Panc1 (cell line): Measurements from ENCODE around the gene RAP1GAP. TPM values are rescaled to one million over a fixed set of nuclear protein-coding genes. Genes with fewer than 3 reads are reported as not detected.
"Not testable (repeated sequence)": the region's sequence is repeated elsewhere in the genome, so short reads cannot be mapped to it uniquely, and the experiment has no call there.

Experiments used
- ATAC-seq: fragments of 200-7000 bp; cut with Tn5 transposase; 2 replicates; pipeline ENCODE4 v1.9.1; 2020; ENCODE audit warnings: mild to moderate bottlenecking, moderate library complexity
- BruUV-seq: library from RNA; stranded (reverse); fragments of 400-500 nt; replicated peaks from 2 replicates; lab custom pipeline; 2021; lab: Mats Ljungman, UMichigan
- CTCF ChIA-PET: fragments of 300-600 bp; sonication (Branson Sonifier 250); formaldehyde crosslinking; loops from one replicate; lab custom pipeline; 2022; ENCODE audit warnings: antibody characterized with exemption; lab: Charles Lee
- POLR2A ChIA-PET: fragments of 300-600 bp; sonication (Branson Sonifier 250); formaldehyde crosslinking; loops from one replicate; lab custom pipeline; 2022; ENCODE audit warnings: antibody characterized with exemption; lab: Charles Lee
- DNase-seq: peaks from one replicate; pipeline ENCODE4 v3.0.0-alpha.2; 2010; ENCODE audit warnings: low read depth, low spot score
- H3K27ac ChIP-seq: 2 replicates; pipeline ENCODE4 v1.5.1; 2011; ENCODE audit warnings: mild to moderate bottlenecking, low read length, inconsistent platforms
- H3K27me3 ChIP-seq: fragments of 200-500 bp; sonication (Bioruptor generic); 2 replicates; pipeline ENCODE4 v1.6.0; 2014; ENCODE audit warnings: low read length, inconsistent platforms; ENCODE audit not compliant: control insufficient read depth, insufficient read depth
- H3K36me3 ChIP-seq: fragments of 200-500 bp; sonication (Bioruptor generic); 2 replicates; pipeline ENCODE4 v1.5.1; 2014; ENCODE audit warnings: inconsistent platforms, mild to moderate bottlenecking, low read length, moderate library complexity; ENCODE audit not compliant: control insufficient read depth, insufficient read depth
- H3K4me1 ChIP-seq: 2 replicates; pipeline ENCODE4 v1.5.1; 2011; ENCODE audit warnings: inconsistent platforms, mild to moderate bottlenecking, low read length, moderate library complexity; ENCODE audit not compliant: control insufficient read depth, insufficient read depth
- H3K4me3 ChIP-seq, 2 experiments: 2 replicates each; pipeline ENCODE4 v1.5.1; 2011 to 2012; ENCODE audit warnings: low read depth in 2 of 2, low read length in 2 of 2, mild to moderate bottlenecking in 2 of 2, inconsistent platforms in 1 of 2, moderate library complexity in 1 of 2
- H3K9me3 ChIP-seq: fragments of 200-500 bp; sonication (Bioruptor generic); 2 replicates; pipeline ENCODE4 v1.5.1; 2014; ENCODE audit warnings: low read depth, mild to moderate bottlenecking, inconsistent platforms, low read length, moderate library complexity; ENCODE audit not compliant: control insufficient read depth, insufficient read depth
- CTCF ChIP-seq: fragments of 450-650 bp; IDR thresholded peaks from 2 replicates; pipeline ENCODE4 v1.5.1; 2017; ENCODE audit warnings: mild to moderate bottlenecking
- POLR2AphosphoS5 ChIP-seq: IDR thresholded peaks from 2 replicates; pipeline ENCODE4 v1.6.1; 2012; ENCODE audit warnings: mild to moderate bottlenecking, low read depth, low read length, moderate library complexity
- REST ChIP-seq, 2 experiments: IDR thresholded peaks; 2 replicates each; pipeline ENCODE4 v1.6.1; 2011 to 2012; ENCODE audit warnings: low read depth in 2 of 2, control low read depth in 1 of 2, low read length in 1 of 2, mild to moderate bottlenecking in 1 of 2, moderate library complexity in 1 of 2; ENCODE audit not compliant: insufficient read depth in 1 of 2
- SIN3A ChIP-seq: IDR thresholded peaks from 2 replicates; pipeline ENCODE4 v1.6.1; 2012; ENCODE audit warnings: low read depth, mild to moderate bottlenecking, low read length, moderate library complexity, borderline replicate concordance; ENCODE audit not compliant: insufficient read depth
- TCF7L2 ChIP-seq: IDR thresholded peaks from 2 replicates; pipeline ENCODE4 v1.6.1; 2011; ENCODE audit warnings: mild to moderate bottlenecking, low read depth, low read length, inconsistent platforms
- in situ Hi-C: cut with HindIII; loops from 2 replicates; pipeline ENCODE4 v1.10.0; 2016; ENCODE audit warnings: low sequenced_read_pairs, low pct_unique_long_range_greater_than_20kb
- intact Hi-C: fragments of 100-400 bp; cut with micrococcal nuclease; formaldehyde crosslinking; loops from one replicate; pipeline ENCODE4 v1.10.0; 2022; ENCODE audit not compliant: unreplicated experiment
- total RNA-seq: library from RNA; stranded (reverse); gene quantifications from one replicate; pipeline ENCODE4 v1.2.1, GENCODE V29; 2021; ENCODE audit not compliant: unreplicated experiment

The RAP1GAP gene
- total RNA-seq, 1 experiment from 2014 or later, result 4.6 TPM

- Histone ChIP-seq H3K4me3 (no peak overlapping the region), H3K9me3 (no peaks in the 10 kb centered on the region), H3K36me3 (no peaks in the 10 kb centered on the region), H3K27me3 (no peaks in the 10 kb centered on the region), H3K27ac (no peak overlapping the region), H3K4me1 (no peaks in the 10 kb centered on the region; the same call in 1 of the 2 replicates)
- intact Hi-C loops, result no loop called here
- in situ Hi-C loops, result no loop called here
- TF ChIP-seq REST (IDR thresholded peaks at IDR 0.05; ENCODE audit: insufficient read depth in 1 of 2, low read depth in 2 of 2, low read length in 1 of 2) (no peak), CTCF (no peak), SIN3A (no peak), POLR2AphosphoS5 (no peak), TCF7L2 (no peak)
- CTCF ChIA-PET, result no interaction called here
- ATAC-seq, result no peak
- no peak for DNase-seq
- POLR2A ChIA-PET, result no interaction called here
- no TSS peak for BruUV-seq
These were observed 101.7 kb downstream of the RAP1GAP start for GRCh38 chr1:21567241-21568005.

- DNase-seq, intact Hi-C loops, H3K4me1 ChIP-seq, H3K27ac ChIP-seq, H3K36me3 ChIP-seq, in situ Hi-C loops, BruUV-seq, H3K27me3 ChIP-seq, H3K4me3 ChIP-seq, H3K9me3 ChIP-seq, POLR2A ChIA-PET, ATAC-seq: not testable (repeated sequence)
- CTCF ChIA-PET, result interaction anchor here (0.6 kb wide), 1 partner anchor 334 kb away, joined by 7 read pairs; no protein-coding TSS in a partner anchor
These were observed 102.8 kb downstream of the RAP1GAP start for GRCh38 chr1:21566361-21566760.

GRCh38 chr1:21565285-21565684, 103.9 kb downstream of the RAP1GAP start:
- TF ChIP-seq POLR2AphosphoS5 (no peak), CTCF (no peak), SIN3A (no peak), REST (IDR thresholded peaks at IDR 0.05; ENCODE audit: insufficient read depth in 1 of 2, low read depth in 2 of 2, low read length in 1 of 2) (no peak), TCF7L2 (no peak)
- Histone ChIP-seq H3K4me1 (no peaks in the 10 kb centered on the region; the same call in 1 of the 2 replicates), H3K27me3 (no peaks in the 10 kb centered on the region), H3K27ac (no peak overlapping the region), H3K9me3 (no peaks in the 10 kb centered on the region), H3K36me3 (no peaks in the 10 kb centered on the region), H3K4me3 (no peak overlapping the region)
- in situ Hi-C loops (no loop called here), intact Hi-C loops (no loop called here)
- no TSS peak for BruUV-seq
- ChIA-PET CTCF (no interaction called here), POLR2A (no interaction called here)
- no peak for DNase-seq
- no peak for ATAC-seq
